ENCODE results near the gene TSHZ2.

DNA sequence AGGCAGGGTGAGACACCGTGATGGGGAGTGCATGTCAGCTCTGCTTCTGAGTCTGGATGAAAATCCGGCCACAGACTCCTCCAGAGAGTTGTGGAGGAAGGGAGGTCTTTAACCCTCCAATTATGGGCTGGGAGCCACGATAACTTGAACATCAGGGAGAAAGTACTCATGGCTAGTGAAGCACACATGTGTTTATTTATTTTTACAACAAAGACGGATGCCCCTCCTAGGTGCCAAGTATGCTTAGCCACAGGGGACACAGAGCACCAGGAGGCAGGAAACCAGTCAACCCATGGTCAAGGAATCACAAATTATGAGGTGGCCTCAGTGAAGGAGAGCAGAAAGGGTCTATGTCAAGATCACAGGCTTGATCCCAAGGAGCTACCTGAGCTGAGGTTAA lies 567.4 kb downstream of the TSHZ2 start:
- TF ChIP-seq, protein P1, sequence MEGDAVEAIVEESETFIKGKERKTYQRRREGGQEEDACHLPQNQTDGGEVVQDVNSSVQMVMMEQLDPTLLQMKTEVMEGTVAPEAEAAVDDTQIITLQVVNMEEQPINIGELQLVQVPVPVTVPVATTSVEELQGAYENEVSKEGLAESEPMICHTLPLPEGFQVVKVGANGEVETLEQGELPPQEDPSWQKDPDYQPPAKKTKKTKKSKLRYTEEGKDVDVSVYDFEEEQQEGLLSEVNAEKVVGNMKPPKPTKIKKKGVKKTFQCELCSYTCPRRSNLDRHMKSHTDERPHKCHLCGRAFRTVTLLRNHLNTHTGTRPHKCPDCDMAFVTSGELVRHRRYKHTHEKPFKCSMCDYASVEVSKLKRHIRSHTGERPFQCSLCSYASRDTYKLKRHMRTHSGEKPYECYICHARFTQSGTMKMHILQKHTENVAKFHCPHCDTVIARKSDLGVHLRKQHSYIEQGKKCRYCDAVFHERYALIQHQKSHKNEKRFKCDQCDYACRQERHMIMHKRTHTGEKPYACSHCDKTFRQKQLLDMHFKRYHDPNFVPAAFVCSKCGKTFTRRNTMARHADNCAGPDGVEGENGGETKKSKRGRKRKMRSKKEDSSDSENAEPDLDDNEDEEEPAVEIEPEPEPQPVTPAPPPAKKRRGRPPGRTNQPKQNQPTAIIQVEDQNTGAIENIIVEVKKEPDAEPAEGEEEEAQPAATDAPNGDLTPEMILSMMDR (IDR thresholded peaks at IDR 0.05; ENCODE audit: poor library complexity), result no peak
- TF ChIP-seq EZH2phosphoT487 (IDR thresholded peaks at IDR 0.05; ENCODE audit: low read depth, severe bottlenecking, unreplicated experiment) (no peak), EZH2 (IDR thresholded peaks at IDR 0.05; ENCODE audit: borderline replicate concordance) (no peak)
